ENCODE results near the gene CDH16.
"Not testable (repeated sequence)": the region's sequence is repeated elsewhere in the genome, so short reads cannot be mapped to it uniquely, and the experiment has no call there.

The CDH16 gene

GRCh38 chr16:66872559-66872942 lies 46.1 kb downstream of the CDH16 start:
- DNase-seq (ENCODE audit: low read depth in 2 of 2), result no peak

DNA sequence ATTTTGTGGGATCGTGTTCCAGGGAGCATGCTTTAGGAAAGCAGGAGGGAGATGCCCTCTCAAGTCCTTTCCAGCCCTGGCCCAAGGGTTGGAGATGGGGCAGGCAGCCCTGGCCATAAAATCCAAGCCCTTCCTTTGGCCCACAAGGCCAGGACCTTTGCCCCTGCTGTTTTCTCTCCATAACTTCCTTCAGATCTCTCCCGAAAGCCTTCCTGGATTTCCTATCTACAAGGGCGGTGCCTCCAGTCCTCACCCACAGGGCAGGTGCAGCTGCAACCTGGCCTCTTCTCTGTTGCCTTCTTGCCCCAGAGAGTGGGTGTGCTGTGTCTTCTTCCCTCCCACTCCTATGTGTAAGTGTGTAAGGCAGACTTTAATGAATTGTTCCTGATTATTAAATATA lies 46.8 kb downstream of the CDH16 start:
- no peak for DNase-seq (ENCODE audit: low read depth in 2 of 2)

DNA sequence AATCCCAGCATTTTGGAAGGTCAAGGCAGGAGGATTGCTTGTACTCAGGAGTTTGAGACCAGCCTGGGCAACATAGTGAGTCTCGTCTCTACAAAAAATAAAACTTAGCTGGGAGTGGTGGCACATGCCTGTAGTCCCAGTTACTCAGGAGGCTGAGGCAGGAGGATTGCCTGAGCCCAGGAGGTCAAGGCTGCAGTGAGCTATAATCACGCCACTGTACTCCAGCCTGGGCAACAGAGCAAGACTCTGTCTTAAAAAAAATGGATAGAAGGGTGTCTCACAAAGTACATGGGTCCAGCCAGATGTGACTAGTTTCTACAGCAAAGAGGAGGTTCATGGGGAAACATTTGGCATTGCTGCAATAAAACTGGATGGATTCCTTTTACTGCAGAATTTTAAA lies 47.3 kb downstream of the CDH16 start:
- DNase-seq (ENCODE audit: low read depth in 2 of 2), result not testable (repeated sequence)

- DNase-seq (ENCODE audit: low read depth in 2 of 2), result no peak
Measured at GRCh38 chr16:66869424-66869823, 49.3 kb downstream of the CDH16 start.

GRCh38 chr16:66863707-66864106 lies 55.0 kb downstream of the CDH16 start:
- DNase-seq (ENCODE audit: low read depth in 2 of 2), result no peak

- no peak for DNase-seq (ENCODE audit: low read depth in 2 of 2)
Measured at GRCh38 chr16:66862023-66862520, 56.6 kb downstream of the CDH16 start.

DNA sequence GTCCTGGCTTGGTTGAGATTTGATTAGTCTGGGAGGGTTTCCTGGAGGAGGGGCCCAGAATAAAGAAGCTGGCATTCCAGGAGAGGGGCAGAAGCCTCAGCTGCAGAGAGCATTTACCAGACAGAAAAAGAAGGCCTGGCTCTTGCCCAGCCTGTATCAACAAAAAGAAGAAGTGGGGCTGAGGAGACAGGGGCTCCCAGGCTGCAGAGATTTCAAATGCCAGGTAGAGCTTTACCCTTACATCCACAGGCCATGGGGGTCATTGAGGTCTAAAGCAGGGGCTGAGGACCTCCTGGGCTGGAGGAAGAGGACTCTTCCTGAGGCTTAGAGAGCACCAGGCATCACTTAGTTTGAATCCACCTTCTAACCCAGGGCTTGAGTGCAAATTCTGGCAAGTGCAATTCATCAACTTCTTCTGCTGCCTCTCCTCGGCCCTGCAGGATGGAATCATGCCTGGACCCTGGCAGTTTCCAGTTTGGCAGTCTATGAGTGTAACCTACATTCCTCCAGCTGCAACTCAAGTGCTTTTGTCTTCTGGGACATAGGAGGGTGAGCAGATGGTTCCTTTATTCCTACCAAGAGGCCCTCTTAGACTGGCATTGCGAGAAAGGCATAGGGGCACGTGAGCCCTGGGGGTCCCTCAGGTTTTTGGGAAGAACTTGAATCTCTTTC lies 59.2 kb downstream of the CDH16 start:
- no peak for DNase-seq (ENCODE audit: low read depth in 2 of 2)

DNA sequence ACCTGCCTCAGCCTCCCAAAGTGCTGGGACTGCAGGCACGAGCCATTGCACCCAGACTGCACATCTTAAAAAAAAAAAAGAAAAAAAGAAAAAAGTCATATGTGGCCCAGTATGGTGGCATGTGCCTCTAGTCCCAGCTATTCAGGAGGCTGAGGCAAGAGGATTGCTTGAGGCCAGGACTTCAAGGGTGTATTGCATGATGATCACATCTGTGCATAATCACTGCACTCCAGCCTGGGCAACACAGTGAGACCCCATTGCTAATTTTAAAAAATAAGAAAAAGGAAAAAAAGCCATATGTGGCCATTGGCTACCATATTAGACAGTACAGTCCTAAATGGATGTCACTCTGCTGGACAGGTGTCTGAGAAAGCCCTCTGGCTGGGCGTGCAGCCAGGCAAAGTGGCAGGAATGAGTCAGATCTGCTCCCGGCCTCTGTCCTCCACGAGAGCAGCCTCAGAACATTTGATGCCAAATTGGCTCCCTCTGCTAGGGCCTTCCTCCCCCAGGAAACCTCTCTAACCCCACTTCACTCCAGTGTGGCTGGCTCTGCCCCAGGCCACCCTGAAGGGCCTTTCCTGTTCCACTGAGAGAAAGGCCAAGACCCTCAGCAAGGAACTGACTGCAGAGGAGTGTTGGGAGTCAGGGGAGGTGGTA lies 59.8 kb downstream of the CDH16 start:
- DNase-seq (ENCODE audit: low read depth in 2 of 2), result no peak

Measured in stimulated activated CD8-positive, alpha-beta memory T cell treated with anti-CD3 and anti-CD28 coated beads, Interleukin-7, amount 100 ng/mL, for 4 hours (primary cell).